HG03025 (cell line): ENCODE measurements around the gene NRP1.

Experiments used
- ATAC-seq: cut with Tn5 transposase; IDR thresholded peaks from one replicate; pipeline ENCODE4 v1.9.1; 2021; ENCODE audit warnings: mild to moderate bottlenecking, moderate library complexity; ENCODE audit not compliant: unreplicated experiment, low FRiP score

NRP1 gene

DNA sequence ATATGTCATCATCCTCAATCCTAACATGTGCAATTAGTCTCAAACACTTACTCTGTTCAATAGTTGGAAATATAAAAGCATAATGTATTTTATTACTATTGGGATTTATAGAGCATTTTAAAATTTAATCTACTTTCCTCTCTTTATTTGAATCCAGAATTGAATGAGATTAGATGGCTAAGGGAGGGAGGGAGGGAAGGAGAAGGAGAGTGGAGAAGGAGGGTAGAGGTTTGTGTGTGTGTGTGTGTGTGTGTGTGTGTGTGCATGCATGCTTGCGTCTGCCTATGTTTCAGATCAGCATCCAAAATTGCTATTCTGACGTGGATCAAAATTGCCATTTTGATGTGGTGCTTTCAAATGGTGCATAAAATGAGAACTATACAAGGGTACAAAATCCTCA lies 90.8 kb downstream of the NRP1 start:
- ATAC-seq = no peak

DNA sequence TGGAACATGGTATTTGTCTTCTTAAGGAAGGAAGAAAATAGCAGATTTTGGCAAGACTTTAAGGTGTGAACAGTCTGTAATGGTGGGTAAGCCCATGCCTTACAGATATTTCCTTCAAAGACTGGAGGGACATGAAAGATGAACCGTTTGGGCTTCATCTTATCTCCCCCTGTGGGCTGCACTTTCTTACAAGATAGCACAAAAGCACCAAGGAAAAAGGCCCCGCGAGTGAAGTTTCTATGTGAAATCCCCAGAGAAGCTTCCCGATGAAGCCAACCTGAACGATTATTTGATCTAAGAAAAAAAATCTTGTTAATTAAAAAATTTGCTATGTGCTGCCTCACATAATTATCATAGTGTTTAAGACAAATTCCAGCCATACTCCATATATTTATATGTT lies 91.5 kb downstream of the NRP1 start:
- ATAC-seq = no peak

DNA sequence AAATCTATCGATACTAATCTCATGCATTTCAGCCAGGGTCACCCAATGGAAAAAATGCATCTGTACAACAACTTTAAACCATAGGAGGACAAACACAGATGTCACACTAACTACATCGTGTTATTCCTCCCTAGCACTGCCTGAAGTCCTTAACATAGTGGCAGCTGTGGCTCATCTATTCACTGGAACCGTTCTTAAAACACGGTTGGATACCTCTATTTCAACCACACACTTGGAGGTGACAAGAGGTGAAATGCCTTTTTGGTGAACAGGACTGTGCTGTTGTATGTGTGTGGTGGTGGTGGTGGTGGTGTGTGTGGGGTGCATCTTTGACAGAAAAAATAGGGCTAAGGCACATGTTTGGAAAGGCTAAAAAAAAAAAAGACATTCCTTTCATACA lies 93.1 kb downstream of the NRP1 start:
- ATAC-seq = no peak

DNA sequence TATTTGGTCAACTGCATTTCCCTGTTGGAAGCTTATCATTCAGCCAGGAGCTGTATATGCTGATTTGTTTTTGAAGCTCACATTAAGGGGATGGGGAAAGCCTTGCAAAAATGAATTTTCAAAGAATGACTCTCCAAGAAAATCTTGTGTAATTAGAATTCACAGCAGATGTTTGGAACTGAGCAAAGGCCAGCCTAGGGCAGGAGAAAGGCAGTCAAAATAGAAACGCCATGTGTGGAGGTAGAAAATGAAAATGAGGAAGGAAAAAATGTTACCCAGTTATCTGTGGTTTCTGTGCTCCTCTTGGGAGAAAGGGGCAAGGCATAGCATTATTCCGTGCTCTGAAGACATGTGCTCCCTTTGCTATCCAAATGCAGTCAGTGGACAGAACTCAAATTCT lies 93.5 kb downstream of the NRP1 start:
- ATAC-seq = no peak

DNA sequence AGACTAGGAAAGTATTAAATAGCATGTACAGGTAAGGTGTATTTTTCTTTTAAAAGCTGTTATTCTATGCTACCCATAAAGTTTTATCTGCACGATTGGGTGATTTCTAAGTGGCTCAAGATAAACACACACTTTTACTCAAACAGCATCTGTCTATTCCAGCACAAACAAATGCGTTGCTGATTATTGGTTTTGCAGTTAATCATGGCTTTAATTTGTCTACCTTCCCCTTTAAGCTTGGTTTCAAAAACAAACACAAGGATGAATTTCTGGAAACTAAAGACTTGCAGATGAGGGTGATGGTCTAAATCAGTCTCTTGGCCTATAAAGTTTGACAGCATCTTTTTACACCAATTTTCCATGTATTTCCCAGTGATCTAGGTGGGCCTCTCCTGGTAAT lies 94.2 kb downstream of the NRP1 start:
- ATAC-seq = no peak

DNA sequence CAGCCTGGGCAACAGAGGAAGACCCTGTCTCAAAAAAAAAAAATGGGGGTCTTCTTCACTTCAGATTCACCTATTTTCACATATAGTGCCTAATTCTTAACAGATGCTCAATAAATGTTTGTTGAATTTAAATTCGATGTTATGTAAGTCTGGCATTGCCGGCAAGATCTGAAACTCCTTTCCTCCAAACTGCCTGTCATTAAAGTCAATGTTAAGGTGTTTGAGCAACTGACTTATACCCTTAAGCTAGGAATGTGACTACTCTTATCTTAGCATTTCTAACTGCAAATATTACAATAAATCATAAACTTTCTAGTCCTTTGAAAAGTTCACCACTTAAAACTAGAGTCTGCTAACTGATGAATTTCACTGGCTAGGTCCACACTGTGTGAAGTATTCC lies 95.2 kb downstream of the NRP1 start:
- no peak for ATAC-seq

DNA sequence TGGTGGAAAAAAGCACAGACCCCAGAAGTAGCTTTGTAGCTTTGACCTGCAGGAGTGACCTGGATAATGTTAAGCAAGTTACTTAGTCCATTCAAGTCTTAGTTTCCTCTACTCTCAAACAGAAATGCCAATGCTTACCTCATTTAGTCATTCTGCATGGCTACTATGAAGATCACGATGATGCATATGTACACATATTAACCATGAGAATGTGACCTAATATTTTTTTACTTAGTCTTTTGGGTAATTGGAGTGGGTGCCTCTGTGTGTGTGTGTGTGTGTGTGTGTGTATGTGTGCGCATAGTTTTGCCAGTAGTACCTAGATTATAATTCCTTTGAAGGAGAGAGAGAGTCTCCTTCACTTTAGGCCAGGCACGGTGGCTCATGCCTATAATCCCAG lies 95.8 kb downstream of the NRP1 start:
- ATAC-seq = no peak

DNA sequence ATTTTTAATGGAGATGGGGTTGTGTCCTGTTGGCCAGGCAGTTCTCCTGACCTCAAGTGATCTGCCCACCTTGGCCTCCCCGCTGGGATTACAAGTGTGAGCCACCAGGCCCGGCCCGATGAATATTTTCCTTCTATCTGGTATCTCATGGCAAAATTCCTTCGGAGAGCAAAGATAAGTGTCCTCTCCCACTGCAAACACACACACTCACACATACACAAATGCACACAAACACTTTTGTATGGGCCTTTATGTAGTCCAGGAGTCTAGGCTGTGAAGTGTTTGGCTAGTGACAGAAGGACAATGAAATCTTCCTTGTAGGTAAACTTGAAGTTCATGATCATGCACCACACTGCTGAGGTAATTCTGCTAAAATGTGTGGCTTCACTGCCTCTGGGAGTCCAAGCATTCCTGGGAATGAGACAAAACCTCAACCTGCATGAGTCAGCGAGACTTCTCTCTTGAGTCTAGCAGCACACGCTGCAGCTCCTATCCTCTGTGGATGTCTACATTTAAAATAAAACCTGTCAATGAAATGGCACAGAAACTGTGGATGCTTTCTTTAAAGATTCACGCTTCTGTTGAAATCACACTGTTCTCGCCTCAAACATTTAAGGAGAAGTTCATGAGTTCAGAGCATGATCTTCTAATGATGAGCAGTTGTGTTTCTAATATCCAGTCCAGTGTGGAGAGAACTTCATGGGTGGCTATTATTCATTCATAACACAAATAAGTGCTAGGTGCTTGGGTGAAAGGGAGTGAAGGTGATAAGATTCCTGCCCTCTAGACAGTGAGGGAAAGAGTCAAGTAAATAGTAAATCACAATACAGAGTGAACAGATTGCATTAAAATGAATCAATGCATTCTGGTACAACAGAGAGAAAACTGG lies 96.5 kb downstream of the NRP1 start:
- ATAC-seq = no peak

DNA sequence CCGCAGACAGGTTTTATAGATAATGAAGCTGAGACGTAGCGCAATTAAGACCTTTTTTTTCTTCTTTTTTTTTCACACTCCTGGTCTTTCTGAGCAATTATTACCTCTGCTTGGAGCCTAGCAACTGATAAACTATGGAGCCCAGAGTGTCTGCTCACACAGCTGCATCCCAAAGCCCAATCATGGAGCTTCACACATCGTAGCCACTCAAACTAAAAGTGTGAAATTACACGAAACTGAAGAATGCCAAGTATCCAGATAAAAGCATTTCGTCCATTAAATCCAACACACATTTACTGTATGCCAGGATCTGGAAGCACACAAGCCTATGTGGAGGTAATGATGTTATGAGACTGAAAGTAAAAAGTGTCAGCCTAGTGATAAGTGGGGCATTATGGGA lies 97.6 kb downstream of the NRP1 start:
- ATAC-seq = no peak

DNA sequence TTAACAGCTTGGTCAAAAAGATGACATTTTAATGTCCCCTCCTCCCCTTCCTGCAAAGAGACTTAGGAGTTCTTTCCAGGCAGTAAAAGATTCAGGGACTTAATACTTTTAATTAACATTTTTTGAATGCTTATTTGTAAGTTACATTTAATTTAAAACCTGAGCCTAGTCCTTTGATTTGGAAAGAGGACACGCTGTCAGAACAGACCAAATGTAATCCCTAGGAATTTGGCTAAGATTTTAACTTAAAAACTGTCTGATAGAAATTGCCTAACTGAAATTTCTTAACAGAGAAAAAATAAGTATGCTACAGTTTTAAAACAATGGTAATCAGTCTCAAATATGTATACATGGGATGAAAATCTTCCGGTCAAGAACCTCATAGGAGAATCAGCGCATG lies 98.5 kb downstream of the NRP1 start:
- no peak for ATAC-seq

DNA sequence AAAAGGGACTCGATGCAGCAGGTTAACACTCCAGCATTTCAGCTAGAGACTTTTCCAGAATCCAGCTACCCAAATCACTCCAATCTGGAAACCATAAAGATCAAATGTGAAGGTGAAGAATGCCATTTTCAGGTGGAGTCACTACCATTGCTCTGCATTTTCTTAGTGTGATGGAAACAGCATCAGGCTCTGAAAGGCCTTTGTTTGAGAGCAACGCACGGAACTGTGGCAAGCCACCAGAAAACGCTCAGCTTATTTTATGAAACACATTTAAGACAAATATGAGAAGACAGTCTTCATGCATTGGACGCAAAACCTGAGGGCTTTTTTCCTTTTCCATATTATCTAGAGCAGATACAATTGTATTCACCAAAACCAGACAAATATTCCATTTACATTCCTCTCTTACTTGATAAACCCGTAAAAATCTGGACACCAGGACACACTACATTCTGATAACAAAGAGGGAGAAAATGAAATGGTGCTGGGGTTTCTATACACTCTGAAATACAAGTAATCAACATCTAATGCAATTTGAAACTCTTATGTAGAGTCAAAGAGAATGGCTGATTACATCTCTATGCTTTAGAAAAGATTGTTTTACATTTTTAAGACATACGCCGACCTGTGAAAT lies 99.1 kb downstream of the NRP1 start:
- no peak for ATAC-seq

DNA sequence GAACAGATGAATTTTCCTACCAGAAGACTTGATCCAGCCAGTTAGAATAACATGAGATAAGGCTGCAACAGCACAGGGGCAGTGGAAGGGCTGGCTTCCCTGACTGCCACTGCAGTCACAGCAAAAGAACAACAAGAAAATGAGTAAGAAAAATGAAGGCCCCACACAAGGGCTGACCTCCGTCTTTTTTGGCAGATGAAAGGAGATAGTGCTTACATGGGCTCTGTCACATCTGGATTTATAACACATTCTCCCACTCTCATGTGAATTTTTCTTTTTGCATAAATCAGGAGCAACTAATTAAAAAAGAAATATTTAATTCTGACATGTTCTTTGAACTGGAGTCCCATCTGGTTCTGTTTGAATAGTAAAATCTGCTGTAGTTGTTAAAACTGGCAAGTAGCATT lies 99.6 kb downstream of the NRP1 start:
- ATAC-seq = no peak

DNA sequence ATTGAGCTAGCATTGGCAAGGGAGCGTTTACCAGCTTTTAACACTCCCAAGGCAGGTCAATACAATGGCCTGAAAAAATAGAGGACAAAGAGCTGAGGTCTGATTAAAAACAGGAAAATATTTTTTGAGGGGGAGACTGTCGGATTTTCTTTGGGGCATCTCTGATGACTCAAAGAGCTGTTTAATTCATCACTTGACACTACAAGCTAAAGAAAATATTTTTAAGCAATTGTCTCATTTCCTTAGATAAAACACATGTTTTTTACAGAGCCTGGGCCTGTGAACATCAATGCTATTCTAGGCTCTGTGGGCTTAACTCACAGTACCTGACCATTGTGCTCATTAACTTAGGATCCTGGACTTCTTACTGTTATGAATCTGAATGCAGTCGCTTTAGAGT lies 100.8 kb downstream of the NRP1 start:
- no peak for ATAC-seq

DNA sequence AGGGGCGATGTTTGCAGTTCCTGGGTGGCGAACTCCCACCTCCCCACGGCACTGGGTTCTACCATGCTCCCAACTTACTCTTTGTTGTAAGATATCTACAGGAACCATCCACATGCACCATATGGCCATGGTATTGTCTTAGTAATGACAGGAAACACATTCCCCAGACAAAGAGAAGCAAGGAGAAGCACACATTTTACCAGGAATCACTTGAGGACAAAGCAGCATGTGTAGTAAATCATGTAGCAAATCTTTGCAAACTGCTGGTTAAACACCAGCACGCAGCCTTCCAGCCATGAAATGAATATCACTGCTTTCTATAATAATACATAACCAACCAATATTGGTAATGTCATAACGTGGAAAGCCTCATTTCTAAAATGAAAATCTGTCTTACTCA lies 101.2 kb downstream of the NRP1 start:
- no peak for ATAC-seq

DNA sequence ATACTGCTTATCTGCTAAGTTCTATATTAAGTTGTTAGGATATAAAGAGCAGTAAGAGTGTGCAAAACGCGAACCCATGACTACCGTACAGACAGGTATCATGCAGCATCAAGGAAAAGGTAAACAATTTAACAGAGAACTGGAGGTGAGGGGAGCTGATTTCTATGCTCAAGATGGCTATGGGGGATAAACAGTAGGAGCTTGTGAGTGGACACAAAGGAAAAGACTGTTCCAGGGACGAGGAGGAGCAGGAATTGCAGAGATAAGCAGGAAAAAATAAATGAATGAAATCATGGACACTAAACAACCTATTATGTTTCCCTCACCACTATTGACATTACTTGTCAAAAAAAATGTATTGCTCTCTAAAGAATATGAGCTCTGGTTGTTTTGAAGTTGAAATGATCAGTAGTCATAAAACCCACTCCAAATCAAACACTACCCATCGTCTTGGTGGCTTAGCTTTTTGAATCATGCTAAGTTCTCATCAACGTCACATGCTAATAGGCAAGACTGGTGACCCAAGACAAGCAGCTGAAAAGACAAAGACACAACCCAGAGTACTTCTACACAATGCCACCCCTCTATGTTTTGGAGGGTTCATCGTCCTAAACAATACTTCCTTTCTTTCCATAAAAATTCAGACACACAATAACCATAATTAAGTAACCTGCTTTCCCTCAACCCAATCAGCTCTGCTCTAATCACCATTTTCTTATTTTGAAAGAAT lies 102.7 kb downstream of the NRP1 start:
- ATAC-seq = no peak

DNA sequence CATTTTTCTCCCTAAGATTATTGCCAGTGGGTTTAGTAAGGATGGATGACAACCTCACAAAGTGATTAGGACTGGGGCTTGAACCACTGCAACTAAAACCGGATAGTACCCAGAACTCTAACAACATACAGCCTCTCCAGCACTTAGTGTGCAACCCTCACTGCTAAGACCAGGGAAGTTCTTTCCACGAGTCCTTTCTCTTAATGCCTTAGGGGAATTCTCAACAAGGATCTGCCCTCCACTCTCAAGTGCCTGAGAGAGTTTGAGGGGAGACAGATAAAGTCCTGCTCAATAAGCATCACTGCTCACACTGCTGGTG lies 104.6 kb downstream of the NRP1 start:
- no peak for ATAC-seq

DNA sequence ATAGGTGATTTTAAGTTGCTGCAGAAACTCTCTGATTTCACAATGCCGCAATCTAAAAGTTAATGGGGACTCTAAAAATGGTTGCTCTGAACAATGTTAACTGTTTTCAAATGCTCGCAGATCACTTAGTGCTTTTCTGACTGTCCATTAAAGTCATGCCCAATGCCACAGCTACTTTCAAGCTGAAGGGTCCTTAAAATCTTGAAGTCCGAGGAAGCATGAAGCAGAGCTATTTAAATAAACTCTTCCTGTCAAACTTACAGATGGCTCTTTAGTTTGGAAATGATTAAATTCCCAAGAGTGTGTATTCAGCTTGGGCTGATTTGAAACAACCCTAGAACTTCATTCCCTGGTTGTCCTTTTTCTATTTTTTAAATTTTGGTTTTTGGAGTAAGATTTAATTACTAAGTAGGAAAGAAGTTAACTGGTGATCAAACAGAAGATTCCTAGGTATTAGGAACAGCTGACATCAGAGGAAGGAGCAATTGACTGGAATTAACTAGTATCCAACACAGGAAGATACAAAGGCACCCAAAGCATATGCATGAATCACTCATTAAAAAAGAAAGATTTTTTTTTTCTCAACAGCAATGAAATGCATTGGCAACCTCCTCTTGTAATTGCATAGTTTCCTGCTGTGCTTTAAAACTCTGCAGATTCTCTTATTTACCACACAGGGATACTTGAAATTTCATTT lies 105.1 kb downstream of the NRP1 start:
- ATAC-seq = no peak

DNA sequence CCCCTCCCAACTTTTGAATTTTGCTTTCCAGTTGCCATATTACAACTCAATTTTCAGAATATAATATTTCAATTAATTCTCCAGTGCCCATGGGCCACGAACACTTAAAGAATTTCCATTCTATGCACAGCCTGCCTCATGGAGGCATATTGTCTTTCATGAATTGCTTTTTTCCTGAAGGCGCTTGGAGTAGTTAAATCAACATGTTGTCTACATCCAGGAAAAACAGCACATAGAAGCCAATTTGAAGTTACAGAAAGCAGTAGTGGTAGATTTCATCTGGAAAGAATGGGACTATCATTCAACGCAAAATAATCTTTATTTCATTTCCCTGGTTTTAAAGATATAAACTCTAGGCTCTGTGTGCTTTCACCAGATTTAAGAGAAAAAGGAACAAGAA lies 106.0 kb downstream of the NRP1 start:
- no peak for ATAC-seq

DNA sequence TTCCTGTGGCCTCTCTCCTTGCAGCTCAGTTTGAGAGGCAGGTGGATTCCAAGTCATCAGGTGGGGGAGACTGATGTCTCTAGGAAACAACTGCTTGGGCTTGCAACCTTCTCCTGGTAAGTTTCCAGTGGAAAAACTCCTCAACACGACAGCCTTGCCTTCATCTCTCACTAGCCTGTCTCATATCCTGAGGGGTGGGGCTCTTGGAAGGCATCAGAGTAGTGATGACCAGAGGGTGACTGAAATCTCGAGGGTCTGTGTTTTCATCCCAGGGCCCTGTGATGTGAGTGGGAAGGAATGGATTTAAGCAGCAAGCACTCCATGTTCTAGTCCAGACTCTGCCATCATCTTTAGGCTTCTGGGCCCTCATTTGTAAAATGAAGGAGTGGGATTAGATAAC lies 107.0 kb downstream of the NRP1 start:
- no peak for ATAC-seq

DNA sequence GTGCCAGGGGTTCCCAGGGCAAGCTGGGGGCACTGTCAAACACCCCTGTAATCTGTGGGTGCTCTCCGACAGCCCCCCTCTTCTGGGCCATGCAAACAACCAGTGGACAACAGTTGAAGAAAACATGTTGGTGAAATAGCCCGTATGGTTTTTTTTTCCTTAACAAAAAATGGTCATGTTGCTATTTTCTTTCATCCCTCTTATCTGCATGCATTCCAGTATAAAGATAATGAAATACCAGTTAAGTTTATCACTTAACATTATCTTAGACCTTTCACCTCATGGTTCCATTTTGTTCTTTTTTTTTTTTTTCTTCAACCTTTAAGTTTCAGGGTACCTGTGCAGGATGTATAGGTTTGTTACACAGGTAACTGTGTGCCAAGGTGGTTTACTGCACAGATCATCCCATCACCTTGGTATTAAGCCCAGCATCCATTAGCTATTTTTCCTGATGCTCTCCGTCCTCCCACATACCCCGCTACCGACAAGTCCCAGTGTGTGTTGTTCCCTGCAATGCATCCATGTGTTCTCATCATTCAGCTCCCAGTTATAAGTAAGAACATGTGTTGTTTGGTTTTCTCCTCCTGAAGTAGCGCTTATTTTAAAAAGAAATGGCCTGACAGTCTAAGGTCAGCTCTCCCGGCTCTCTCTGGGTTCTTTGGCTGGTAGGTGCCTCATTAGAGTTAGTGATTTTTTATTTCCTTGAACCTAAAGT lies 110.1 kb downstream of the NRP1 start:
- no peak for ATAC-seq
